Nephron (organoid): Measurements from ENCODE around the gene CGNL1.
A peak's percentile ranks its signal among the peaks of the same experiment; 100 is the strongest.

Experiments used
- H3K27ac Mint-ChIP-seq, 3 experiments: 2 replicates each; pipeline ENCODE4 v1.8.0; 2020; ENCODE audit warnings: mixed read lengths in 3 of 3, mild to moderate bottlenecking in 2 of 3, moderate library complexity in 1 of 3
- H3K27me3 Mint-ChIP-seq: 2 replicates; pipeline ENCODE4 v1.8.0; 2021; ENCODE audit warnings: low read depth, mild to moderate bottlenecking, moderate library complexity, mixed read lengths
- H3K36me3 Mint-ChIP-seq: 2 replicates; pipeline ENCODE4 v1.8.0; 2020; ENCODE audit warnings: low read depth, mixed read lengths
- H3K4me1 Mint-ChIP-seq: 2 replicates; pipeline ENCODE4 v1.8.0; 2020; ENCODE audit warnings: mixed read lengths
- H3K4me3 Mint-ChIP-seq, 3 experiments: 2 replicates each; pipeline ENCODE4 v1.8.0; 2020; ENCODE audit warnings: mild to moderate bottlenecking in 3 of 3, mixed read lengths in 3 of 3, moderate library complexity in 2 of 3
- H3K9me3 Mint-ChIP-seq: 2 replicates; pipeline ENCODE4 v1.8.0; 2020; ENCODE audit warnings: mixed read lengths
- CTCF ChIP-seq, 3 experiments: fragments of 200-600 bp; sonication (generic); IDR thresholded peaks; one replicate each; pipeline ENCODE4 v1.5.0; 2021; ENCODE audit warnings: antibody characterized with exemption in 3 of 3; ENCODE audit not compliant: unreplicated experiment in 3 of 3

The CGNL1 gene

GRCh38 chr15:57528940-57529565, 152.7 kb downstream of the CGNL1 start:
- Mint-ChIP-seq H3K9me3 (no peaks in the 10 kb centered on the region), H3K27me3 (peaks cover 11% of the 10 kb centered on the region), H3K27ac (no peak overlapping the region), H3K4me3 (no peak overlapping the region), H3K36me3 (peaks cover 19% of the 10 kb centered on the region), H3K4me1 (peaks cover 43% of the 10 kb centered on the region)
- TF ChIP-seq CTCF (IDR thresholded peaks at IDR 0.05; ENCODE audit: unreplicated experiment in 3 of 3), result no peak

- peaks cover 21% of the 10 kb centered on the region for H3K36me3 Mint-ChIP-seq
- H3K9me3 Mint-ChIP-seq, result no peaks in the 10 kb centered on the region
- no peak for TF ChIP-seq CTCF (IDR thresholded peaks at IDR 0.05; ENCODE audit: unreplicated experiment in 3 of 3)
These were observed 153.4 kb downstream of the CGNL1 start for GRCh38 chr15:57529748-57530147.

GRCh38 chr15:57532731-57533447, 156.6 kb downstream of the CGNL1 start:
- TF ChIP-seq CTCF (IDR thresholded peaks at IDR 0.05; ENCODE audit: unreplicated experiment in 3 of 3), result no peak

More at GRCh38 chr15:57529748-57530147, 153.4 kb downstream of the CGNL1 start:
- H3K27me3 Mint-ChIP-seq, result peaks cover 6% of the 10 kb centered on the region
- H3K4me3 Mint-ChIP-seq, result no peak overlapping the region
- H3K27ac Mint-ChIP-seq, result peak overlapping the region in 1 of 3 experiments; percentile 73
- H3K4me1 Mint-ChIP-seq, result peaks cover 46% of the 10 kb centered on the region

GRCh38 chr15:57533448-57533799, 157.1 kb downstream of the CGNL1 start:
- Mint-ChIP-seq H3K9me3 (no peaks in the 10 kb centered on the region), H3K36me3 (peaks cover 29% of the 10 kb centered on the region), H3K27me3 (no peaks in the 10 kb centered on the region), H3K4me3 (no peak overlapping the region), H3K27ac (peak overlapping the region in 1 of 3 experiments; percentile 23), H3K4me1 (peaks cover 44% of the 10 kb centered on the region)
- no peak for TF ChIP-seq CTCF (IDR thresholded peaks at IDR 0.05; ENCODE audit: unreplicated experiment in 3 of 3)

More at GRCh38 chr15:57532731-57533447, 156.6 kb downstream of the CGNL1 start:
- Mint-ChIP-seq H3K27ac (peak overlapping the region in 1 of 3 experiments; percentile 23), H3K36me3 (peaks cover 29% of the 10 kb centered on the region), H3K27me3 (no peaks in the 10 kb centered on the region), H3K9me3 (no peaks in the 10 kb centered on the region), H3K4me3 (no peak overlapping the region), H3K4me1 (peaks cover 42% of the 10 kb centered on the region)

GRCh38 chr15:57534281-57534680, 158.0 kb downstream of the CGNL1 start:
- H3K9me3 Mint-ChIP-seq, result no peaks in the 10 kb centered on the region
- H3K4me1 Mint-ChIP-seq, result peaks cover 47% of the 10 kb centered on the region
- no peak overlapping the region for H3K4me3 Mint-ChIP-seq
- H3K27ac Mint-ChIP-seq, result no peak overlapping the region
- no peaks in the 10 kb centered on the region for H3K27me3 Mint-ChIP-seq
- TF ChIP-seq CTCF (IDR thresholded peaks at IDR 0.05; ENCODE audit: unreplicated experiment in 3 of 3), result no peak
- H3K36me3 Mint-ChIP-seq, result peaks cover 30% of the 10 kb centered on the region
